Stimulated activated CD8-positive, alpha-beta memory T cell treated with anti-CD3 and anti-CD28 coated beads, Interleukin-15, amount 100 ng/mL, for 1 hour (primary cell): Measurements from ENCODE around the gene ODF2.
"Not testable (repeated sequence)": the region's sequence is repeated elsewhere in the genome, so short reads cannot be mapped to it uniquely, and the experiment has no call there.

Experiments
- DNase-seq: peaks from one replicate; pipeline ENCODE4 v3.0.0-alpha.2; 2020; ENCODE audit warnings: low read depth

Gene ODF2

GRCh38 chr9:128484686-128485413, 29.0 kb downstream of the ODF2 start:
- DNase-seq: no peak

DNA sequence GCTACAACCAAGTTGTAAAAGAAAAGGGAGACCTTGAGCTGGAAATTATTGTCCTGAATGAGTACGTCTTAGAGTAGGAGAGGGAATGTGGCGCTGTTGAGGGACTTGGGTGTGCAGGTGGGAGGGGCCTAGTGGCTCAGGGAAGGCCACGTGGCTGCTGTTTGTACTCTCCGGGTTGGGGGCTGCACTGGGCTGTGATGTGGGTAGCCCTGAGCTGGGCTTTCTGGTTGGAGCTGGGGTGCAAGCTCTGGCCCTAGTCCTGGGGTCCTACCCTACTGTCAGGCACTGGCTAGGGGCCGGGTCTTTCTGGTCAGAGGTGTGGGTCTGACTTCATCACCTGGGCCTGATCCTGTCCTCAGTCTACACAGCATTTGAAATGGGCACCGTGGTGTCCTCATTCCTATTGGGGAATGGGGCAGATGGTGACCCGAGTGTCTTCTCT, 29.6 kb downstream of the ODF2 start:
- DNase-seq: no peak

DNA sequence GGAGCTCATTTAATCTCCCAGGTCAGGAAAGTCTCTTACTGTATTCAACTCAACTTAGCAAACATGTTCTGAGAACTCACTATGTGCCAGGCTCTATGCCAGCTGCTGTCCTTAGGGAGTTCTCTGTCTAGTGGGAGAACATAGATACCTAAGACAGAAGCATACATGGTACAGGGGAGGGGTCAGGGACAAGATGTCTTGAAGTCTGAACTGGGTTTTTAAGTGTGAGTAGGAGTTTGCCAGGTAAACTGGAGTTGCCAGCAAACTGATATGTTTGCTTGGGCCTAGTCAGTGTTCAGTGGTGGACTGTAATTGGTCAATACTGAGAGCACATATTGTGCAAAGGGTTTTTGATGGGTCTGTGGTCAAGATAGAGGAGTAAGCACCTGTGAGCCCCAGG, 30.4 kb downstream of the ODF2 start:
- DNase-seq: no peak

DNA sequence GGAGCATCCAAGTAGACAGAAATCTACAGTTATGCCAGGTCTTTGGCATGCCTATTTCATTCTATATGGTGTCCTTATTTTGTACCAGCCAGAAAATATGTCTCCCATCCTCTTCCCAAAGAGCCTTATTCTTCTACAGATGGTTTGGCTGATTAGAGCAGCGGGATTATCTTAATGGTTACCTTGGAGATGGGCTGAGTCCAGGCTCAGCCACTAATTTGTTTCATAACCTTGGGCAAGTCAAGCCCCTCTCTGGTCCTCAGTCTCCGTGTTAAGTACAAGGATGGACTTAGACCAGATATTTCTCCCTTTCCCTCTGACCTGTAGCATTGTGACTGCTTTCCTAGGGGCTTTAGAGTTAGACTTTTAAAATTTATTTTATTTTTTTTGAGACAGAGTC, 37.6 kb downstream of the ODF2 start:
- DNase-seq: no peak

DNA sequence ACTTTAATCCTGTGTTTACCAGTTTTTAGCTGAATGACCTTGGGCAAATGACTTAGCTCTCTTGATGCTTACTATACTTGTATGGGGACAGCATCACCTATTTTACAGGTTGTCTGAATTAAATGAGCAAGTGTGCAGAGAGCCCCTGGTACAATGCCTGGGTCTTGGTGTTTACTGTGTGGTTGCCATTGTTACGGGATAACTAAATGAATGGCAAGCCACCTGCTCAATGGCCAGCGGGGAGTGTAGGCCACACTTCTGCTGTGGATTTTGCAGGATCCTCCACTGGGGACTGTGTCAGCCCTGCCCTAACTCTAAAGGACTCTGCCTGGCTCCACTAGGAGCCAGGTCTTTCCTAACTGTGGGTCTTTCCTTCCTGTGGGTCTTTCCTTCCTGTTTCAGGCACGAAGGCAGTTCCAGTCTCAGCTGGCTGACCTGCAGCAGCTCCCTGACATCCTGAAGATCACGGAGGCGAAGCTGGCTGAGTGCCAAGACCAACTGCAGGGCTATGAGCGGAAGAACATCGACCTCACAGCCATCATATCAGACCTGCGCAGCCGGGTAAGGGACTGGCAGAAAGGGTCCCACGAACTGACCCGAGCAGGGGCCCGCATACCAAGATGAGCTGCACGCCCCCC, 38.4 kb downstream of the ODF2 start:
- no peak for DNase-seq

DNA sequence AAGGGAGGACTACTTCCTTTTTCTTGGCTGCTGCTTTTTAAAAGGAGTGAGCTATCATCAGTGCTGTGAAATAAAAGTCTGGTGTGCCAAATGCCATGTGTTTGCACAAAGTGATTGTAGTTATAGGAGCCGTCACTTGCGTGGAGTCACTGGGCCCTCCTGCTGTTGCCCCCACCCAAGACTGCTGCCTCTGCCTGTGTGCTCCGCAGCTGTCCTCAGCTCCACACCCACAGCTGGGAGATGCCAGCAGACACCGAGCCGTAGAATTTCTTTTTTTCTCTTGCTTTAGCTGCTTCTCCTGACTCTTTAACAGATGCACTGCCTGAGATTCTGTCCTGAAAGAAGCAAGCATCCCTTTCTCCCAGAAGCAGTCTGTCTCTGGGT, 38.9 kb downstream of the ODF2 start:
- no peak for DNase-seq

GRCh38 chr9:128495296-128495695, 39.5 kb downstream of the ODF2 start:
- DNase-seq: no peak

DNA sequence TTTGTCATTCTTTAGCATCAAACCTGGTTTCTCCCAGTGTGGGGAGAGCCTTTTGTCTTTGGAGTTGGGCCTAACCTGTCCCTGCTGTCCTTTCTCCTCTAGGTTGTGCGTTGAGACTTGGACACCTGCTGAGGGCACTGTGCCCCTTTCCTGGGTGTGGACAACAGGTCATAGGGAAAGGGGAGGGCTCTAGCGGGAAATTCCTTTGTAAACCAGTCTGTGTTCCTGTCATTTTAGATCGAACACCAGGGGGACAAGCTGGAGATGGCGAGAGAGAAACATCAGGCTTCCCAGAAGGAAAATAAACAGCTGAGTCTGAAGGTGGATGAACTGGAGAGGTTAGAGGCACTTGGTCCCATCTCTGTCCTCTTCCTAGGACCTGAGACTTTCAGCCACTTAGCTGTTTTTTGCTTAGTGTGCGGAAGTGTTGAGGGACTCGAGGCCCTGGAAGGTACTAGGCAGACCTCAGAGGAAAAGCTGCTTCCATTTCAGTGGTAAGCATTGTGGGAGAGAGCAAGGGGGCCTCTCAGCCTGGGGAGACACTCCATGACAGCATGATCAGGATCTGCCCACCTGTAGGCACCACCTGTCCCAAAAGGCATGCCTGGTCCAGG, 40.1 kb downstream of the ODF2 start:
- DNase-seq: no peak

GRCh38 chr9:128497824-128498610, 42.2 kb downstream of the ODF2 start:
- no peak for DNase-seq

DNA sequence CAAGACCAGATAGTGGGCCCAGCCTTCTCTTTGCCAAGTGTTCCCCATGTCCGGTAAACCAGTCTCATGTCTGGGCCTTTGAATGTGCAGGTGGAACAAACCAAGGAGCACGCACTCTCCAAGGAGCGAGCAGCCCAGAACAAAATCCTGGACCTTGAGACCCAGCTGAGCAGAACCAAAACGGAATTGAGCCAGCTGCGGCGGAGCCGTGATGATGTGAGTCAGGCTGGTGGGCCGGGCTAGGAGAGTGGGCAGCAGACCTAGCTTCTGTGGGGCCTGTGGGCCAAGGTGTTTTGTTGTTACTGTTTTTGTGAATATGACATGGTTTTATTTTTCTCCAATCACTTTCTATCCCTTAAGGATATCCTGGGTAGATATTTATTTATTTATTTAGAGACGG, 43.1 kb downstream of the ODF2 start:
- no peak for DNase-seq

DNA sequence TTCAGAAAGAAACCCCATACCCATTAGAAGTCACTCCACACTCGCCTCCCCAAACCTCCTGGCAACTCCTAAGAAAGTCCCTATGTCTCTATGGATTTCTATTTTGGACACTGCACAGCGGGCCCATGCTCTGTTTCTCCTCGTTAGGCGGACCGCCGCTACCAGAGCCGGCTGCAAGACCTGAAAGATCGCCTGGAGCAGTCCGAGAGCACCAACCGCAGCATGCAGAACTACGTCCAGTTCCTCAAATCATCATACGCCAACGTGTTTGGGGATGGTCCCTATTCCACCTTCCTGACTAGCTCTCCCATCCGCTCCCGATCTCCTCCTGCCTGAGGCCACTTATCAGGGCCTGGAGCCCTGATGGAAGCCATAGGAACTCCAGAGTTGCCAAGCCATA, 44.1 kb downstream of the ODF2 start:
- DNase-seq: no peak

DNA sequence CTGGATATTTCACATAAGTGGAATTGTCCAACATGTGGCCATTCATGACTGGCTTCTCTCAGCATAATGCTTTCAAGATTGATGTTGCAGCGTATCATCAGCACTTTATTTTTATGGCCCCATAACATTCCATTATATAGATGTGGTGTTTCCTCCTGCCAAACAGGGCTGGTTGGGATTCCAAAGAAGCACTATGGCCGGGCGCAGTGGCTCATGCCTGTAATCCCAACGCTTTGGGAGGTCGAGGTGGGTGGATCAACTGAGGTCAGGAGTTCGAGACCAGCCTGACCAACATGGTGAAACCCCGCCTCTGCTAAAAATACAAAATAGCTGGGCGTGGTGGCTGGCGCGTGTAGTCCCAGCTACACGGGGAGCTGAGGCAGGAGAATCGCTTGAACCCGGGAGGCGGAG, 47.6 kb downstream of the ODF2 start:
- DNase-seq: not testable (repeated sequence)

GRCh38 chr9:128503870-128504269, 48.1 kb downstream of the ODF2 start:
- no peak for DNase-seq

DNA sequence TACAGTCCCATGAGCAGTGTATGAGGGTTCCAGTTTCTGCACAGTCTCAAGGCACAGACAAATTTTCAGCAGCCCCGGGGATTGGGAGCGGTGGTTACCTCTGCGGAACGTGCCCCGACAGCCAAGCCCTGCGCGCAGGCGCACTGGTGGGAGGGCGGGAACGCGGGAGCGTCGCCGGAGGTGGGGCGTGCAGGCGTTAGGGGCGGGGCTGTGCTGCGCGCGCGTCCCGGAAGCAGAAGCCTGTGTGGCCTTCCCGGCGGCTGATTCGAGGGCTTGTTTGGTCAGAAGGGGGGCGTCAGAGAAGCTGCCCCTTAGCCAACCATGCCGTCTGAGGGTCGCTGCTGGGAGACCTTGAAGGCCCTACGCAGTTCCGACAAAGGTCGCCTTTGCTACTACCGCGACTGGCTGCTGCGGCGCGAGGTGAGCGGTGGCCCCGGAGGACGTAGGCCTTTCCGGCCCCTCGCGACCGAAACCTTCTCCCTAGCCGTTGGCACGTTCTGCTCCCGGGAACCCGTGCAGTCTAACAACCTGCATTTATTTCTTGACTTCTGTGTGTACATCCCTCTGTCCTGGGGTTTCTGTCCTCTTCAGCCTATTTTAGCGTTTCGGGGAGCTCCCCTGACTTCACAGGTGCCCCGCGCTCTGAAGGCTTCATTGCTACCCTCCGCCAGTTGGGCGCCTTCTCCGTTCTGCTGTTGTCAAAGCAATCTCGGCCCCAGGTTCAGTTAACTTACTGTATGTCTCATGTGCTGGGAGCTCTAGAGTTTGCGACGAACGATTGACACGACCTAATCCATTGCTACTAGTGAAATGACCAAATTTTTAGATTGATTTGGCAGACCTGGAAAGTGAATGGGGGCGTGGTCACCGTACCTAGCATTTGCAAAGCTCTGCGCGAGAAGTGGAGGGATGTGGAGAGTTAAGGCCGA, 48.9 kb downstream of the ODF2 start, which contains the start of gene GLE1:
TSS of gene GLE1 (plus strand) at position 235 of the 929 bp plus-strand sequence. CDS start at position 322, 87 bp downstream.
- peak; percentile 94 for DNase-seq

DNA sequence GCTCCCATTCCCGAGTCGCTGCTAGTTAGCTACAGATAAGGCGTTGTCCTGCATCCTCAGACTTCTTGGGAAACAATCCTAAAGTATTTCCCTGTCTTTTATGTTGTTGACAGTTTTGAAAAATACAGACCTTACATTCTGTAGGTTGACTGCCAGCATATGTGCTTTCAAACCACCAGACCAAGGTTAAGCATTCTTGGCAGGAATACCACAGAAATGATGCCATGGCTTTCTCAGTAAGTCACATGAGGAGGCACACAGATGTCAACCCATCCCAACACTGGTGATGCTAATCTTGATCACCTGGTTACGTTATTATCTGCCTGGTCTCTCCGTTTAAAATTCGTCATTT, 49.6 kb downstream of the ODF2 start:
- DNase-seq: no peak

DNA sequence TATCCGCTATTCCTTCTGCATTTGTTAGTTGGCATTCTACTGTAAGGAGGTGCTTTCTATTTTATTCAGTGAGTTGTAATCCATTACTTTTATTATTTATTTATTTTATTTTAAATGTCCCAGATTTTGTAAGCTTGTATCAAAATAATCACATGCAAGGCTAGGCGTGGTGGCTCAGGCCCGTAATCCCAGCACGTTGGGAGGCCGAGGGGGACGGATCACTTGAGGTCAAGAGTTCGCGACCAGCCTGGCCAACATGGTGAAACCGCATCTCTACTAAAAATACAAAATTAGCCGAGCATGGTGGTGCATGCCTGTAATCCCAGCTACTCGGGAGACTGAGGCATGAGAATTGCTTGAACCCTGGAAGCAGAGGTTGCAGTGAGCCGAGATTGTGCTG, 50.1 kb downstream of the ODF2 start:
- DNase-seq: not testable (repeated sequence)

- DNase-seq: no peak
Observed at GRCh38 chr9:128512820-128513219, 57.0 kb downstream of the ODF2 start.

DNA sequence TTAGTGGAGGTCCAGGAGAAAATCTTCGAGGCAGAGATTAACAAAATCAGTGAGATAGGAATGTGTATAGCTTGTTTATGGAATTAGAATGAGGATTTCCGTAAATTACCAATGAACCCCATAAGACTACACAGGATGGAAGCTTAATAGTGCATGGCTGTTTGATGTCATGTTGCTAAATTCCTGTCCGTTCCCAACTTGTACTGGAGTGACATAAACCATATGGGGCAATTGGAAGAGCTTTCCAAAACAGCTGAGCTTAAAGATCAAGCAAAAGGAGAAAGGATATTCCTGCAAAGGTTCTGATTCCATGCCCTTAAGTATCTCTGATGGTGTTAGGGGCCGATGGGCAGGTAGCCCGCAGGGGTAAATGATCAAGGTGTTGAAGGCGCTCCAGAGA, 66.2 kb downstream of the ODF2 start:
- DNase-seq: no peak

- DNase-seq: no peak
Observed at GRCh38 chr9:128523199-128523925, 67.6 kb downstream of the ODF2 start.

- DNase-seq: no peak
Observed at GRCh38 chr9:128526720-128527119, 70.9 kb downstream of the ODF2 start.
